Measurements from ENCODE around the gene IZUMO1. TPM values are rescaled to one million over a fixed set of nuclear protein-coding genes. Genes with fewer than 3 reads are reported as not detected.

The IZUMO1 gene
- total and polyA plus RNA-seq, 2 experiments from 2014 or later, result not detected

DNA sequence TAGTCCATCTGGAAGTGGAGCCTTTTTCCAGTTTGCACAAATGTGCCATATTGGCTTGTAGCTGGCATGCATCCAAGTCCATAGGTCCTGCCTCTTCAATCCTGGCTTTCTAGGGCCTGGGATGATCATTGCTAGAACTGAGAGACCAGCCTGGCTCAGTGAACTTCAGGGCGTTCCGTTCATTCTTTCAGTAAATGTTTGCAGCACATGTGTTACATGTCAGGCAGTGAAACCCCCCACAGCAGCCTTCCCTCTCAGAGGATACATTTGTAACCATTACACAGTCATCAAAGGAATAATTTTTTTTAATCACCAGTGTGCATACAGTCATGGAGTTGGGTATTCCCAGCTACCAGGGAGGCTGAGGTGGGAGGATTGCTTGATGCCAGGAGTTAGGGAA lies 41.3 kb downstream of the IZUMO1 start:
- H3K36me3 ChIP-seq, result no peaks in the 10 kb centered on the region
- no peaks in the 10 kb centered on the region for H3K4me1 ChIP-seq (ENCODE audit: low read depth)
- H3K27me3 ChIP-seq, result no peaks in the 10 kb centered on the region
- no peaks in the 10 kb centered on the region for H3K9me3 ChIP-seq (ENCODE audit: low read depth)
- TF ChIP-seq, protein P1, sequence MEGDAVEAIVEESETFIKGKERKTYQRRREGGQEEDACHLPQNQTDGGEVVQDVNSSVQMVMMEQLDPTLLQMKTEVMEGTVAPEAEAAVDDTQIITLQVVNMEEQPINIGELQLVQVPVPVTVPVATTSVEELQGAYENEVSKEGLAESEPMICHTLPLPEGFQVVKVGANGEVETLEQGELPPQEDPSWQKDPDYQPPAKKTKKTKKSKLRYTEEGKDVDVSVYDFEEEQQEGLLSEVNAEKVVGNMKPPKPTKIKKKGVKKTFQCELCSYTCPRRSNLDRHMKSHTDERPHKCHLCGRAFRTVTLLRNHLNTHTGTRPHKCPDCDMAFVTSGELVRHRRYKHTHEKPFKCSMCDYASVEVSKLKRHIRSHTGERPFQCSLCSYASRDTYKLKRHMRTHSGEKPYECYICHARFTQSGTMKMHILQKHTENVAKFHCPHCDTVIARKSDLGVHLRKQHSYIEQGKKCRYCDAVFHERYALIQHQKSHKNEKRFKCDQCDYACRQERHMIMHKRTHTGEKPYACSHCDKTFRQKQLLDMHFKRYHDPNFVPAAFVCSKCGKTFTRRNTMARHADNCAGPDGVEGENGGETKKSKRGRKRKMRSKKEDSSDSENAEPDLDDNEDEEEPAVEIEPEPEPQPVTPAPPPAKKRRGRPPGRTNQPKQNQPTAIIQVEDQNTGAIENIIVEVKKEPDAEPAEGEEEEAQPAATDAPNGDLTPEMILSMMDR (IDR thresholded peaks at IDR 0.05; ENCODE audit: low read depth, low read length), result no peak
- H3K27ac ChIP-seq, result no peak overlapping the region
- no peak for DNase-seq (ENCODE audit: low read depth in 1 of 2, low spot score in 1 of 2)
- no peak overlapping the region for H3K4me3 ChIP-seq

DNA sequence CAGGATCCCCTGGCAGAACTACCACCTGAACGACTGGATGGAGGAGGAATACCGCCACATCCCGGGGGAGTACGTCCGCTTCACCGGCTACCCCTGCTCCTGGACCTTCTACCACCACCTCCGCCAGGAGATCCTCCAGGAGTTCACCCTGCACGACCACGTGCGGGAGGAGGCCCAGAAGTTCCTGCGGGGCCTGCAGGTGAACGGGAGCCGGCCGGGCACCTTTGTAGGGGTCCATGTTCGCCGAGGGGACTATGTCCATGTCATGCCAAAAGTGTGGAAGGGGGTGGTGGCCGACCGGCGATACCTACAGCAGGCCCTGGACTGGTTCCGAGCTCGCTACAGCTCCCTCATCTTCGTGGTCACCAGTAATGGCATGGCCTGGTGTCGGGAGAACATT lies 43.4 kb downstream of the IZUMO1 start:
- no peaks in the 10 kb centered on the region for H3K27me3 ChIP-seq
- H3K9me3 ChIP-seq (ENCODE audit: low read depth), result no peaks in the 10 kb centered on the region
- TF ChIP-seq, protein P1 (IDR thresholded peaks at IDR 0.05; ENCODE audit: low read depth, low read length), result no peak
- no peaks in the 10 kb centered on the region for H3K4me1 ChIP-seq (ENCODE audit: low read depth)
- DNase-seq (ENCODE audit: low read depth in 1 of 2, low spot score in 1 of 2), result no peak
- no peak overlapping the region for H3K4me3 ChIP-seq
- no peak overlapping the region for H3K27ac ChIP-seq
- no peaks in the 10 kb centered on the region for H3K36me3 ChIP-seq

DNA sequence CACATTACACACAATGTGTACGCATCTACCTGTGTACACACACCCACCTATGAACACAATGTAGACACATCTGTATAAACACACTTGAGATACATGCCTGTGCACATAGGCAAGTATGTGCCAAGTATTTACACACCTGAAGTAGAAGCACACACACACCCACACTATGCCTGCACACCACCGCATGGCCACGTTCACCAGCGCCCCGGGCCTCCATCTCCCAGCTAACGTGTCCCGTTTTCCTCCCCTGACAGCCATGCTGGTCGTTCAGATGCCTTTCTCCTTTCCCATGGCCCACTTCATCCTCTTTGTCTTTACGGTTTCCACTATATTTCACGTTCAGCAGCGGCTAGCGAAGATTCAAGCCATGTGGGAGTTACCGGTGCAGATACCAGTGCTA lies 44.0 kb downstream of the IZUMO1 start:
- no peaks in the 10 kb centered on the region for H3K9me3 ChIP-seq (ENCODE audit: low read depth)
- H3K4me1 ChIP-seq (ENCODE audit: low read depth), result no peaks in the 10 kb centered on the region
- H3K27me3 ChIP-seq, result no peaks in the 10 kb centered on the region
- no peak overlapping the region for H3K4me3 ChIP-seq
- DNase-seq (ENCODE audit: low read depth in 1 of 2, low spot score in 1 of 2), result no peak
- TF ChIP-seq, protein P1 (IDR thresholded peaks at IDR 0.05; ENCODE audit: low read depth, low read length), result no peak
- H3K36me3 ChIP-seq, result no peaks in the 10 kb centered on the region
- H3K27ac ChIP-seq, result no peak overlapping the region

DNA sequence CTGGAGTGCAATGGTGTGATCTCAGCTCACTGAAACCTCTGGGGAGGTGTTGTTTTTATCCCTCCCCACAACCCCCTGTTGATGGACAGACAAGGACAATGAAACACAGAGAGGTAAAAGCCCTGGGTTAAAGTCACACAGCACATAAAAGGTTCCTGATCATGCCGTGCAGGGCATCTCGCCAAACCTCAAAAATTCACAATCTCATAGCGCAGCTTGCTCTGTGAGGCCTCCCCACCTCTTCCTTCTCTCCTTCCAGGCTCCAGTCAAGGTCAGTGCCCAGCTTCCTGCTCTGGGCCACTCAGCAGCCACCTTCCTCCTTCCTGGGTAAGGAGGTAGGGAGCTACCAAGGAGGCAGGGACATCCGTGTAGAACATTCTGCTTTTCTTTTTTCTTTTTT lies 48.7 kb downstream of the IZUMO1 start:
- Histone ChIP-seq H3K27ac (no peak overlapping the region), H3K4me1 (ENCODE audit: low read depth) (no peaks in the 10 kb centered on the region), H3K27me3 (peaks cover 25% of the 10 kb centered on the region), H3K9me3 (ENCODE audit: low read depth) (no peaks in the 10 kb centered on the region), H3K36me3 (no peaks in the 10 kb centered on the region), H3K4me3 (no peak overlapping the region)
- TF ChIP-seq, protein P1 (IDR thresholded peaks at IDR 0.05; ENCODE audit: low read depth, low read length), result no peak
- peak in 1 of 2 donors; percentile 85 for DNase-seq (ENCODE audit: low read depth in 1 of 2, low spot score in 1 of 2)

DNA sequence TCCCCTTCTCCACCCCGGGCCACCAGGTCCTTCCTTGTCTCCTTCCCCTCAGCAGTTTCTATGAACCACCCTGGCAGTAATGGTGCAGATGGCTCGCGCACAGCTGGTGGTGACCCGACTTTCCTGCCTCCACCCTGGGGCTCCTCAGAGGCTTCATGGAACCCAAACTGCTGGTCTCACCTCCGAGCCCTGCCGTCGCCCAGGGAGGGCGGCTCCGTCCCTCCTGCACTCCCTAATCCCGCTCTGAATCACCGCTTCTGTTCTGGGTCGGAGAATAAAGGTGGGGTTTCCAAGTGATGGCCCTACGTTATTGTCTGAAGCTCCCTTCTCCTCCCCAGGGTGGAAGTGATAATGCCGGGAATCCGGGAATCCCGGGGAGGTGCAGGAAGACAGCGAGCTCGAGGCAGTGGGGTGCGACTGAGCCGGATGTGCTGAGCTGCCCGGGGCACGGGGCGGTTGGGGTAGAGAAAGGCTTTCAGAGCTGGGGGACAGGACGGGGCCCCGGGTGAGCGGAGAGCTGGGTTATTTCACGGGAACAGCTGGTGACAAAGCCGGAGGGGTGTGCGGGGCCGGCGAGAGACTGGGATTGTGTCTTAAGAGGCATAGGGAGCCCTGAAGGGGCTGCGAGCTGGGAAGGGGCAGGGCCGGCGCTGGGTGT lies 50.2 kb downstream of the IZUMO1 start:
- TF ChIP-seq, protein P1 (IDR thresholded peaks at IDR 0.05; ENCODE audit: low read depth, low read length), result no peak
- Histone ChIP-seq H3K36me3 (no peaks in the 10 kb centered on the region), H3K27ac (no peak overlapping the region), H3K27me3 (peaks cover 25% of the 10 kb centered on the region), H3K4me1 (ENCODE audit: low read depth) (no peaks in the 10 kb centered on the region), H3K9me3 (ENCODE audit: low read depth) (no peaks in the 10 kb centered on the region), H3K4me3 (no peak overlapping the region)
- DNase-seq (ENCODE audit: low read depth in 1 of 2, low spot score in 1 of 2), result no peak
